Activated CD8-positive, alpha-beta memory T cell treated with anti-CD3 and anti-CD28 coated beads, Interleukin-2, amount 50 U/mL, for 1 hour (primary cell): ENCODE data around the gene PLXND1.

Experiments
- DNase-seq: peaks from one replicate; pipeline ENCODE4 v3.0.0-alpha.2; 2020; ENCODE audit errors: extremely low read depth

Gene PLXND1

GRCh38 chr3:129602309-129602708 is 4.2 kb downstream of the PLXND1 start:
- no peak for DNase-seq

- no peak for DNase-seq
These were observed 4.8 kb downstream of the PLXND1 start for GRCh38 chr3:129601713-129602112.

GRCh38 chr3:129600348-129600747 is 6.1 kb downstream of the PLXND1 start:
- DNase-seq: no peak

- no peak for DNase-seq
These were observed 6.9 kb downstream of the PLXND1 start for GRCh38 chr3:129599607-129600006.

- no peak for DNase-seq
These were observed 7.4 kb downstream of the PLXND1 start for GRCh38 chr3:129599073-129599472.

- no peak for DNase-seq
These were observed 8.0 kb downstream of the PLXND1 start for GRCh38 chr3:129598484-129598883.

GRCh38 chr3:129598000-129598381 is 8.5 kb downstream of the PLXND1 start:
- no peak for DNase-seq

GRCh38 chr3:129597087-129597999 is 9.1 kb downstream of the PLXND1 start:
- DNase-seq: no peak

GRCh38 chr3:129596194-129597086 is 10.0 kb downstream of the PLXND1 start:
- no peak for DNase-seq

GRCh38 chr3:129595544-129596193 is 10.8 kb downstream of the PLXND1 start:
- no peak for DNase-seq

- DNase-seq: no peak
These were observed 11.5 kb downstream of the PLXND1 start for GRCh38 chr3:129594907-129595390.

- no peak for DNase-seq
These were observed 12.1 kb downstream of the PLXND1 start for GRCh38 chr3:129594409-129594808.

GRCh38 chr3:129593595-129594339 is 12.7 kb downstream of the PLXND1 start:
- peak; percentile 37 for DNase-seq

GRCh38 chr3:129593230-129593594 is 13.3 kb downstream of the PLXND1 start:
- no peak for DNase-seq

GRCh38 chr3:129592381-129593131 is 13.9 kb downstream of the PLXND1 start:
- DNase-seq: no peak

GRCh38 chr3:129591932-129592331 is 14.5 kb downstream of the PLXND1 start:
- DNase-seq: no peak

- no peak for DNase-seq
These were observed 16.3 kb downstream of the PLXND1 start for GRCh38 chr3:129590215-129590614.

GRCh38 chr3:129587566-129588210 is 18.8 kb downstream of the PLXND1 start:
- DNase-seq: no peak

GRCh38 chr3:129586746-129587430 is 19.6 kb downstream of the PLXND1 start:
- DNase-seq: no peak
